WTC11 (cell line): ENCODE measurements around the gene CCDC127.

Experiments
- ZNF138 ChIP-seq: sonication (generic); formaldehyde crosslinking; conservative IDR thresholded peaks from 2 replicates; pipeline ENCODE4 v1.8.1; 2022; ENCODE audit warnings: mild to moderate bottlenecking, moderate library complexity, missing genetic modification reagents
- TF ChIP-seq, protein P1 (sequence below): fragments of 200-600 bp; IDR thresholded peaks from 2 replicates; pipeline ENCODE4 v1.8.0; 2022; ENCODE audit warnings: antibody characterized with exemption

DNA sequence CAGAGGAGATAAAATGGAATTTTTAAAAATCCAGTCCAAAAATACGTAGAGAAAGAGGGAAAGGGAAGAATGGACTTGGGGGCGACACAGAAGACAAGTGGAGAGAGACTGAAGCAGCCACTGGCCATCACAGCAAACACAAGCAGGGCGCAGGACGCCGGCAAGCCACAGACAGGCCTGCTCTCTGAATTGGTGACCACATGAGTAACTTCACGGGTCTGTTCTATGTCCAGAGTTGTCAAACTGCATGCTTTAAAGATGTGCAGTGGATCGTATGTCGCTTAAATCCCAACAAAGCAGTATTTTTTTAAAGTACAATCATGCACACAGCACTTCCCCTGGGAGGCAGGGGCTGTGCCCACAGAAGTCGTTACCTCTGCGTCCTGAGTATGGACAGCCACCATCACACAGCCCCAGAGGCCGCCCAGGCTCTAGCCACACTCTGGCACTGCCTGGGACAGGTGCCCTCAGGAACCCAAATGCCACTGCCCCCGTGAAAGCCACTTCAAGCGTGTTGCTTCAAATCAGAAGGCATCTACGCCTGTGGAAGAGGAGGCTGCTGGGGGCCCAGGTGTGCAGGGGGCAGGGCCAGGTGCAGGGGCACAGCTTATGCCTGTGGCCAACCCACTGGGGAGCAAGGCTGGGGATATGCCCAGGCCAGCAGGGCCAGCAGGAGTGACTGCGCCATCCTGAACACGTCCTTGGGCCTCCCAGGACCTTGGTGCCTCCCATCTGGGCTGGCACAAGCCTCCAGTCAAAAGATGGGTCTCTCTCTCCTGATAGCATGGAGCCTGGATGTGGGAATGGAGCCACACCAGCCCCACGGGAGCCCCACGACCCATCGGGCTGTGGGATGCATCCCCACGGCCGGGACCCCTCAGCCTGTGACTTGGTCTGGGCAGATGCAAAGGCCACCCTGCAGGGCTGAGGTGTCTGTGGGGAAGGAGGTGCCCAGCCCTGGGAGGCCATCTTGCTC lies 32.6 kb downstream of the CCDC127 start:
- TF ChIP-seq ZNF138 (CRISPR knock-in tag): no peak
- TF ChIP-seq, protein P1, sequence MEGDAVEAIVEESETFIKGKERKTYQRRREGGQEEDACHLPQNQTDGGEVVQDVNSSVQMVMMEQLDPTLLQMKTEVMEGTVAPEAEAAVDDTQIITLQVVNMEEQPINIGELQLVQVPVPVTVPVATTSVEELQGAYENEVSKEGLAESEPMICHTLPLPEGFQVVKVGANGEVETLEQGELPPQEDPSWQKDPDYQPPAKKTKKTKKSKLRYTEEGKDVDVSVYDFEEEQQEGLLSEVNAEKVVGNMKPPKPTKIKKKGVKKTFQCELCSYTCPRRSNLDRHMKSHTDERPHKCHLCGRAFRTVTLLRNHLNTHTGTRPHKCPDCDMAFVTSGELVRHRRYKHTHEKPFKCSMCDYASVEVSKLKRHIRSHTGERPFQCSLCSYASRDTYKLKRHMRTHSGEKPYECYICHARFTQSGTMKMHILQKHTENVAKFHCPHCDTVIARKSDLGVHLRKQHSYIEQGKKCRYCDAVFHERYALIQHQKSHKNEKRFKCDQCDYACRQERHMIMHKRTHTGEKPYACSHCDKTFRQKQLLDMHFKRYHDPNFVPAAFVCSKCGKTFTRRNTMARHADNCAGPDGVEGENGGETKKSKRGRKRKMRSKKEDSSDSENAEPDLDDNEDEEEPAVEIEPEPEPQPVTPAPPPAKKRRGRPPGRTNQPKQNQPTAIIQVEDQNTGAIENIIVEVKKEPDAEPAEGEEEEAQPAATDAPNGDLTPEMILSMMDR: no peak
